Fibroblast of lung (primary cell): ENCODE data around the gene GRID1. TPM values are rescaled to one million over a fixed set of nuclear protein-coding genes. Genes with fewer than 3 reads are reported as not detected.

Experiments used
- DNase-seq, 2 donors: peaks; one replicate each; pipeline versions ENCODE4 v3.0.0 to v3.0.0-alpha.2; 2010; ENCODE audit warnings: low read depth in 2 of 2
- H2AFZ ChIP-seq: 2 replicates; pipeline ENCODE4 v1.5.1; 2012; ENCODE audit warnings: low read length, control low read depth, inconsistent platforms
- H3K27ac ChIP-seq: 2 replicates; pipeline ENCODE4 v1.5.1; 2011; ENCODE audit warnings: low read length, control low read depth; ENCODE audit not compliant: insufficient read depth
- H3K27me3 ChIP-seq: 2 replicates; pipeline ENCODE4 v1.5.1; 2011; ENCODE audit warnings: mild to moderate bottlenecking, low read length; ENCODE audit not compliant: control insufficient read depth, insufficient read depth
- H3K36me3 ChIP-seq: 2 replicates; pipeline ENCODE4 v1.5.1; 2011; ENCODE audit warnings: low read length; ENCODE audit not compliant: control insufficient read depth, insufficient read depth
- H3K4me1 ChIP-seq: 2 replicates; pipeline ENCODE4 v1.5.1; 2011; ENCODE audit warnings: low read length; ENCODE audit not compliant: control insufficient read depth, insufficient read depth; ENCODE audit errors: extremely low read depth
- H3K4me2 ChIP-seq: 2 replicates; pipeline ENCODE4 v1.5.1; 2011; ENCODE audit warnings: low read length, control low read depth; ENCODE audit not compliant: insufficient read depth; ENCODE audit errors: extremely low read depth
- H3K4me3 ChIP-seq, 4 experiments: fragments of 200-600 bp in 1 of 4; sonication (generic) in 1 of 4; replicated peaks in 1 of 4; 2 replicates each; pipeline ENCODE4 v1.5.1; 2011 to 2016; ENCODE audit warnings: low read length in 4 of 4, low read depth in 3 of 4, mild to moderate bottlenecking in 3 of 4, control low read depth in 2 of 4, inconsistent platforms in 1 of 4, mixed read lengths in 1 of 4; ENCODE audit not compliant: insufficient read depth in 1 of 4; ENCODE audit errors: control extremely low read depth in 1 of 4
- H3K79me2 ChIP-seq: 2 replicates; pipeline ENCODE4 v1.5.1; 2012; ENCODE audit warnings: mild to moderate bottlenecking, low read length, inconsistent platforms; ENCODE audit not compliant: control insufficient read depth, insufficient read depth
- H3K9ac ChIP-seq: 2 replicates; pipeline ENCODE4 v1.5.1; 2011; ENCODE audit warnings: mild to moderate bottlenecking, low read length, control low read depth; ENCODE audit not compliant: insufficient read depth
- H3K9me3 ChIP-seq: 2 replicates; pipeline ENCODE4 v1.5.1; 2012; ENCODE audit warnings: low read depth, low read length; ENCODE audit not compliant: control insufficient read depth, insufficient read depth
- H4K20me1 ChIP-seq: 2 replicates; pipeline ENCODE4 v1.5.1; 2011; ENCODE audit warnings: low read length; ENCODE audit not compliant: control insufficient read depth, insufficient read depth; ENCODE audit errors: extremely low read depth
- EZH2 ChIP-seq: IDR thresholded peaks from 2 replicates; pipeline ENCODE4 v1.5.1; 2012; ENCODE audit warnings: low read length, control low read depth, mild to moderate bottlenecking; ENCODE audit errors: missing control alignments
- polyA plus RNA-seq, 2 donors: library from polyadenylated mRNA; depleted of rRNA in 1 of 2; stranded (reverse) in 1 of 2; unstranded in 1 of 2; fragments of >200 nt; gene quantifications; 2 replicates each; pipeline ENCODE4 v1.2.1, GENCODE V29; 2011 to 2012; ENCODE audit warnings: missing spikeins in 1 of 2
- total RNA-seq: library from RNA; depleted of rRNA; stranded (reverse); fragments of >200 nt; gene quantifications from 2 replicates; pipeline ENCODE4 v1.2.1, GENCODE V29; 2014
- TF ChIP-seq, protein P1 (sequence below), 2 donors: IDR thresholded peaks in 1 of 2; conservative IDR thresholded peaks in 1 of 2; 1 replicate in 1 of 2; 2 replicates in 1 of 2; pipeline ENCODE4 v1.5.1; 2011 to 2012; ENCODE audit warnings: low read length in 2 of 2, control low read depth in 1 of 2, inconsistent platforms in 1 of 2, low read depth in 1 of 2, mild to moderate bottlenecking in 1 of 2

GRID1 gene
- total and polyA plus RNA-seq, 2 donors (not counting 1 experiment from before 2014, with no cell fraction given): 0.03 to 0.33 TPM

DNA sequence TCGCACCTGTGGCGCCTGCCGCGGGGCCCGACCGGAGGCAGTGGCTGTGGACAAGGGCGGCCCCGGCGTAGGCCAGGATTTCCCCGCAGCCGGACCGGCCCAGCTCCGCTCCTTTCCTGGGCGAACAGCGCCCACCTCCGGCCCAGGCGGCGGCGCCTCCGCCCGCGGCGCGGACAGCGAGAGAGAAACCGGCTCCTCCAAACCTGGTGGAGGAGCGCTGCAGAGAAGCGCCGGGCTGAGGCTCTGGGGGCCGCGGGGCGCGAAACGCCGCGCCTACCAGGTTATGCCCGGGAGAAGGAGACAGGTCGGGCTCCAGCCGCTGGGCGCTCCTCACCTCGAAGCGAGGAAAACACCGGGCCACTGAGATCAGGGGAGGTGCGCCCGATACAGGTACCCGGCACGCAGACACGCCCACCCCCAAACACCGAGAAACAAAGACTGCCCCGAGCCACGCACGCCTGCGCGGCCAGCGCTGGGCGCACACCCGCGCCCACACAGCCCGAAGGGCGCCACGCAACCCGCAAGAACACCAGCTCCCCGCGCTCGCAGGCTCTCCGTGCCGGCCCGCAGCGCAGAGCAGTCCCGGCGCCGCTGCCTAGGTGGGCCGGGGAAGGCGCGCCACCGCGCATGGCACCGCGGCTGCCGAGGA lies 3.3 kb downstream of the GRID1 start:
- TF ChIP-seq EZH2: no peak
- TF ChIP-seq, protein P1, sequence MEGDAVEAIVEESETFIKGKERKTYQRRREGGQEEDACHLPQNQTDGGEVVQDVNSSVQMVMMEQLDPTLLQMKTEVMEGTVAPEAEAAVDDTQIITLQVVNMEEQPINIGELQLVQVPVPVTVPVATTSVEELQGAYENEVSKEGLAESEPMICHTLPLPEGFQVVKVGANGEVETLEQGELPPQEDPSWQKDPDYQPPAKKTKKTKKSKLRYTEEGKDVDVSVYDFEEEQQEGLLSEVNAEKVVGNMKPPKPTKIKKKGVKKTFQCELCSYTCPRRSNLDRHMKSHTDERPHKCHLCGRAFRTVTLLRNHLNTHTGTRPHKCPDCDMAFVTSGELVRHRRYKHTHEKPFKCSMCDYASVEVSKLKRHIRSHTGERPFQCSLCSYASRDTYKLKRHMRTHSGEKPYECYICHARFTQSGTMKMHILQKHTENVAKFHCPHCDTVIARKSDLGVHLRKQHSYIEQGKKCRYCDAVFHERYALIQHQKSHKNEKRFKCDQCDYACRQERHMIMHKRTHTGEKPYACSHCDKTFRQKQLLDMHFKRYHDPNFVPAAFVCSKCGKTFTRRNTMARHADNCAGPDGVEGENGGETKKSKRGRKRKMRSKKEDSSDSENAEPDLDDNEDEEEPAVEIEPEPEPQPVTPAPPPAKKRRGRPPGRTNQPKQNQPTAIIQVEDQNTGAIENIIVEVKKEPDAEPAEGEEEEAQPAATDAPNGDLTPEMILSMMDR (conservative IDR thresholded peaks at IDR 0.05 in 1 of 2, IDR thresholded peaks at IDR 0.05 in 1 of 2; ENCODE audit: low read depth in 1 of 2, low read length in 2 of 2): no peak
- no peak overlapping the region for H2AFZ ChIP-seq
- H3K27me3 ChIP-seq: peaks cover 37% of the 10 kb centered on the region
- H3K4me3 ChIP-seq: no peak overlapping the region
- H3K9me3 ChIP-seq: no peaks in the 10 kb centered on the region
- no peak overlapping the region for H3K27ac ChIP-seq
- H3K9ac ChIP-seq: no peak overlapping the region
- no peak overlapping the region for H3K4me2 ChIP-seq
- H3K79me2 ChIP-seq: no peaks in the 10 kb centered on the region
- H3K4me1 ChIP-seq: no peaks in the 10 kb centered on the region
- no peak for DNase-seq
- no peaks in the 10 kb centered on the region for H3K36me3 ChIP-seq
- no peaks in the 10 kb centered on the region for H4K20me1 ChIP-seq

DNA sequence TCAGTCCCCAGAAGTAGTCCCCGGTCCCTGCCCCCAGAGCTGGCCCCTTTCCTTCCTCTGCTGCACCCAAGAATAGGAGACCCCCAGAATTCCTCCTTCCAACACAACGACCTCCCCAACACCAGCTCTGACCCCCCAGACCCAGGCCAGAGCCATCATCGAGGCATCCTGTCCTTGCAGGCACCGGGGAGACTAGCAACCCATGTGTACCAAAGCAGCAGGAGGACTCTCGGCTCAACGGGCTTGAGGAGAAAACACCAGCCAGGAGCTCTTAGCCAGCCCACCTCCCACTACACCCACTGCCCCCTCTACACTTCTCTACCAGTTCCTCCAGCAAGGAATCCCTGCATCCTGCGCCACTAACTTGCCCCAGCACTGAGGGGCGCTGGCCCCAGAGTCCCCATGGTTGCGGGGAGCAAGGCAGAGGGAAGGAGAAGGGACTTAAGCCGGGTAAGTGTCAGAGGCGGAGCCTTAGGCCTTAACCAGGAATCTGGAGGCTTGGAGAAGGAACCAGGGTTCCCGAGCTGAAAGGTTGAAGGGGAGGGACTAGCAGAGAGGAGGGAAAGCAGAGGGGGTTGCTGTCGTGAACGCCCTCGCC lies 3.9 kb downstream of the GRID1 start:
- Histone ChIP-seq H3K4me3 (no peak overlapping the region), H4K20me1 (no peaks in the 10 kb centered on the region), H3K27me3 (peaks cover 34% of the 10 kb centered on the region), H3K4me1 (no peaks in the 10 kb centered on the region), H3K9ac (no peak overlapping the region), H3K79me2 (no peaks in the 10 kb centered on the region), H2AFZ (no peak overlapping the region), H3K27ac (no peak overlapping the region), H3K4me2 (no peak overlapping the region), H3K36me3 (no peaks in the 10 kb centered on the region), H3K9me3 (no peaks in the 10 kb centered on the region)
- TF ChIP-seq, protein P1 (conservative IDR thresholded peaks at IDR 0.05 in 1 of 2, IDR thresholded peaks at IDR 0.05 in 1 of 2; ENCODE audit: low read depth in 1 of 2, low read length in 2 of 2): no peak
- no peak for TF ChIP-seq EZH2
- no peak for DNase-seq

DNA sequence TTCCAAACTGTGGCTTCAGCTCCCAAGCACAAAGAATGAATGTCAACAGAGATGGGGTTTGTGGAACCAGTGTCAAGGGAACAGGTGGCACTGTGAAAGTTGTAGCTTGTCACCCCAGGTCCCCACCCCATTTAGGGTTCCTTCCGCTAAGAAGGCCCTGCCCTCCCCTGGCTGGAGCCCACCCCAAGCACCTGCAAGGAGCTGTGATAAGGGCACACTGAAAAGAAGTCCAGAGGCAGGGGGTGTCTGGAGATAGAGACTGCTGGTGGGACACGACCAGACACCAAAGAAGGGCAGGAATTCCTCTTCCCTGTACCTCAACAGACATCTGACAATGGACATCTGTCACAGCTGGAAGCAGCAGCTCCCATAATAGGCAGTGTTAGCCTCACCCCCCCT lies 4.5 kb downstream of the GRID1 start:
- Histone ChIP-seq H2AFZ (no peak overlapping the region), H3K79me2 (no peaks in the 10 kb centered on the region), H3K4me3 (no peak overlapping the region), H3K9me3 (no peaks in the 10 kb centered on the region), H3K27me3 (peaks cover 29% of the 10 kb centered on the region), H3K4me2 (no peak overlapping the region), H3K9ac (no peak overlapping the region), H3K4me1 (no peaks in the 10 kb centered on the region), H3K36me3 (no peaks in the 10 kb centered on the region), H3K27ac (no peak overlapping the region), H4K20me1 (no peaks in the 10 kb centered on the region)
- TF ChIP-seq, protein P1 (conservative IDR thresholded peaks at IDR 0.05 in 1 of 2, IDR thresholded peaks at IDR 0.05 in 1 of 2; ENCODE audit: low read depth in 1 of 2, low read length in 2 of 2): no peak
- TF ChIP-seq EZH2: no peak
- DNase-seq: no peak
